ENCODE measurements around the gene PRLR.

DNA sequence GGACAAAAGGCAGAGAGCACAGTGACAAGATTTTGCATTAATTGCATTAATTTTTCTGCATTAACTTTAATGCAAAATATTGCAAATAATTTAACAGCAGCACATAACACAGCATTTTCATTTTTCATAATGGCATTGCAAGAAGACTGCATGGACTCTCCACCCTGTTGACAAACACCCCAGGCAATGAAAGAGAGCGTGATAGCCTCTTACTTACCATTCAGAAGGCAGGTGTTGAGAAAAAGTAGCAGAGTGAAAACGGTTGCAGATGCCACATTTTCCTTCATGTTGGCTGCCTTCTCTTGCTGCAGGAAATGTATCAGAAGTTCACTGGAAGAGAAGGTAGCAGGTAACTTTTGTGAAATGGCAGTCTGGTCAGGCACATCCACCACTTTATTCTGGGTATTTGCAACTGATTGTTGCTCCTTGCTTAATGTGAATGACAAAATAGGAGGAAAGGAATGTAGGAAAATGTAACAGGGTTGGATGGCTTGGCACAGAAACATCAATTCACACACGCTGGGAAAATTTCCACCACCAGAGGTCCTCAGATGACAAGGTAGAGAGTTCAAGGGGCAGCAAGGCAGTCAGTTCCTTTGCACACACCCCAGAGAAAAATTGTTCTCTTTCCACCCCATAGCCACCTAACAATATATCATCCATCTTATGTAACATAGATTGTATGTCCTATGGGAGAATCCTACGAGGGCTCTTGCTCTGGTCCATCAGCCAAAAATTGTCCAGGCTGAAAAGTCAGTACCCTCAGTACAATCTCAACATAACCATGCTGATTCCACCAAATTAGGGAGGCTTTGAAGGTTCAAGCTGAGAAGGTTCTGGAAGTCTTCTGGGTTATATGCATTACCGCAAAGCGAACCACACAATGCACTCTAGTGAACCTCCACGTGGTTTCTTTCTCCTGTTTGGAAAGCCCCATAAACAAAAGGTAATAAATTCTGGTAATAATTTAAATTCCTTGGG lies 140.7 kb downstream of the PRLR start:
- TF ChIP-seq PKNOX1 (IDR thresholded peaks at IDR 0.05) (no peak), LEF1 (IDR thresholded peaks at IDR 0.05; ENCODE audit: borderline replicate concordance) (no peak), ARNT (IDR thresholded peaks at IDR 0.05) (no peak), FOXK2 (IDR thresholded peaks at IDR 0.05) (no peak), SP1 (IDR thresholded peaks at IDR 0.05) (no peak), FOXM1 (IDR thresholded peaks at IDR 0.05; ENCODE audit: borderline replicate concordance) (no peak), ELF4 (IDR thresholded peaks at IDR 0.05) (no peak), L3MBTL2 (conservative IDR thresholded peaks at IDR 0.05) (no peak), FOXA1 (IDR thresholded peaks at IDR 0.05) (no peak)
